ELR (cell line): ENCODE results near the gene TSPAN6.

ENCODE experiments used
- DNase-seq: peaks from one replicate; pipeline ENCODE4 v3.0.0-alpha.2; 2015; ENCODE audit warnings: low read depth

TSPAN6 gene

GRCh38 chrX:100636321-100636991, at the start of gene TSPAN6:
TSPAN6 (minus strand) TSS chrX:100636806; CDS start chrX:100636694, 112 bp downstream.
- peak; percentile 91 for DNase-seq

GRCh38 chrX:100685997-100686305, 49.3 kb upstream of the TSPAN6 start:
- DNase-seq = no peak

- DNase-seq = peak; percentile 75
Observed at GRCh38 chrX:100685284-100685996, 48.8 kb upstream of the TSPAN6 start.

GRCh38 chrX:100682939-100683338, 46.3 kb upstream of the TSPAN6 start:
- no peak for DNase-seq

GRCh38 chrX:100681599-100681998, 45.0 kb upstream of the TSPAN6 start:
- DNase-seq = peak; percentile 12

- no peak for DNase-seq
Observed at GRCh38 chrX:100680756-100681155, 44.1 kb upstream of the TSPAN6 start.

GRCh38 chrX:100677611-100678181, 41.1 kb upstream of the TSPAN6 start:
- no peak for DNase-seq

- DNase-seq = no peak
Observed at GRCh38 chrX:100674705-100675104, 38.1 kb upstream of the TSPAN6 start.

- DNase-seq = peak; percentile 82
Observed at GRCh38 chrX:100673397-100673953, 36.9 kb upstream of the TSPAN6 start.

GRCh38 chrX:100672966-100673365, 36.4 kb upstream of the TSPAN6 start:
- DNase-seq = no peak

- DNase-seq = no peak
Observed at GRCh38 chrX:100663642-100664041, 27.0 kb upstream of the TSPAN6 start.

- DNase-seq = peak; percentile 64
Observed at GRCh38 chrX:100662796-100663195, 26.2 kb upstream of the TSPAN6 start.

- no peak for DNase-seq
Observed at GRCh38 chrX:100662170-100662569, 25.6 kb upstream of the TSPAN6 start.

GRCh38 chrX:100659431-100660137, 23.0 kb upstream of the TSPAN6 start:
- no peak for DNase-seq

- no peak for DNase-seq
Observed at GRCh38 chrX:100658941-100659381, 22.4 kb upstream of the TSPAN6 start.

GRCh38 chrX:100654261-100654660, 17.7 kb upstream of the TSPAN6 start:
- peak; percentile 44 for DNase-seq

- no peak for DNase-seq
Observed at GRCh38 chrX:100652266-100652665, 15.7 kb upstream of the TSPAN6 start.

GRCh38 chrX:100650841-100651240, 14.2 kb upstream of the TSPAN6 start:
- no peak for DNase-seq

- peak; percentile 73 for DNase-seq
Observed at GRCh38 chrX:100649550-100650356, 13.1 kb upstream of the TSPAN6 start.

- DNase-seq = peak; percentile 43
Observed at GRCh38 chrX:100648458-100649417, 12.1 kb upstream of the TSPAN6 start.
